Measurements from ENCODE around the gene IFRD1.

Gene IFRD1

DNA sequence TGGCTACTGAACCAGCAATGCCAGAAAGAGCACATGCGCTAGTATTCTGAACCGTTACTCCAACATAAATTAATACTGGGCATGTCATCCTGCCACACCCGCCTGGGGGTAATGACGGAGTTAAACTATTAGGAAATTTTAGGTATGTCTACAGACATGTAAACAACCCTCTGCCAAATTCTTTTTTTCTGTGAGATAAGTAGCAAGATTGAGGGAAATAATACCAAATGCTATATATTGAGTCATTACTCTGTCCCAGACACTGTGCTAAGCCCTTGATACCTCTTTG is 37.9 kb downstream of the IFRD1 start:
- Histone ChIP-seq H3K9ac (ENCODE audit: low read length) (no peak overlapping the region), H3K4me3 (ENCODE audit: insufficient read depth, low read length, poor library complexity, severe bottlenecking) (no peak overlapping the region), H2AFZ (ENCODE audit: low read depth, low read length, severe bottlenecking) (no peak overlapping the region), H3F3A (ENCODE audit: insufficient read depth) (no peaks in the 10 kb centered on the region), H3K9me2 (replicated peaks; ENCODE audit: insufficient read depth, low read length) (no peaks in the 10 kb centered on the region), H3K79me2 (ENCODE audit: insufficient read depth, low read length) (no peaks in the 10 kb centered on the region), H3K9me3 (ENCODE audit: insufficient read depth, low read length) (no peaks in the 10 kb centered on the region), H3K27ac (ENCODE audit: low read depth, low read length) (no peak overlapping the region), H4K20me1 (ENCODE audit: low read depth, low read length) (no peaks in the 10 kb centered on the region), H3K27me3 (ENCODE audit: low read length) (no peaks in the 10 kb centered on the region), H3K4me2 (ENCODE audit: low read depth, low read length, poor library complexity, severe bottlenecking) (no peak overlapping the region), H3K36me3 (ENCODE audit: low read length) (no peaks in the 10 kb centered on the region)
- TF ChIP-seq EZH2phosphoT487 (conservative IDR thresholded peaks at IDR 0.05; ENCODE audit: low read length): no peak
- TF ChIP-seq, protein P1, sequence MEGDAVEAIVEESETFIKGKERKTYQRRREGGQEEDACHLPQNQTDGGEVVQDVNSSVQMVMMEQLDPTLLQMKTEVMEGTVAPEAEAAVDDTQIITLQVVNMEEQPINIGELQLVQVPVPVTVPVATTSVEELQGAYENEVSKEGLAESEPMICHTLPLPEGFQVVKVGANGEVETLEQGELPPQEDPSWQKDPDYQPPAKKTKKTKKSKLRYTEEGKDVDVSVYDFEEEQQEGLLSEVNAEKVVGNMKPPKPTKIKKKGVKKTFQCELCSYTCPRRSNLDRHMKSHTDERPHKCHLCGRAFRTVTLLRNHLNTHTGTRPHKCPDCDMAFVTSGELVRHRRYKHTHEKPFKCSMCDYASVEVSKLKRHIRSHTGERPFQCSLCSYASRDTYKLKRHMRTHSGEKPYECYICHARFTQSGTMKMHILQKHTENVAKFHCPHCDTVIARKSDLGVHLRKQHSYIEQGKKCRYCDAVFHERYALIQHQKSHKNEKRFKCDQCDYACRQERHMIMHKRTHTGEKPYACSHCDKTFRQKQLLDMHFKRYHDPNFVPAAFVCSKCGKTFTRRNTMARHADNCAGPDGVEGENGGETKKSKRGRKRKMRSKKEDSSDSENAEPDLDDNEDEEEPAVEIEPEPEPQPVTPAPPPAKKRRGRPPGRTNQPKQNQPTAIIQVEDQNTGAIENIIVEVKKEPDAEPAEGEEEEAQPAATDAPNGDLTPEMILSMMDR (IDR thresholded peaks at IDR 0.05; ENCODE audit: insufficient read depth, low read length, poor library complexity, severe bottlenecking): no peak

DNA sequence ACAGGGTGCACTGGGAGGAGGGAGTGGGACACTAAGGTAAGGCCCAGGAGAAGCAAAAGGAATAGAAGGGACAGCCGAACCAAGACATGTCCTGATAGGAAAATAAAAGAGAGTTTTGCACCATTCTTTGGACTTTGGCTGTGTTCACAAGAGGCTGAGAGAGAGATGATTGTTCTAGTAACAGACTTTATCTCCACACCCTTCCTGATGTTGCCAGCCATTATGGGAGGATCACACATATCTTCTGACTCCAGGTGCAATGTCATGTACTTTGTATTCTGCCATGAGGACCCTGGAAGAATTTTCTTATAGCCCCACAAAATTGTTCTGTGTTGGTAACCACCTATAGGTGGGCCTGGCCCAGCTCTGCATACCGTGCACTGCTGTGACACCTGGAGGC is 41.9 kb downstream of the IFRD1 start:
- Histone ChIP-seq H3K9me3 (ENCODE audit: insufficient read depth, low read length) (no peaks in the 10 kb centered on the region), H3K4me2 (ENCODE audit: low read depth, low read length, poor library complexity, severe bottlenecking) (no peak overlapping the region), H3K9ac (ENCODE audit: low read length) (no peak overlapping the region), H2AFZ (ENCODE audit: low read depth, low read length, severe bottlenecking) (no peak overlapping the region), H3K79me2 (ENCODE audit: insufficient read depth, low read length) (no peaks in the 10 kb centered on the region), H3K9me2 (replicated peaks; ENCODE audit: insufficient read depth, low read length) (no peaks in the 10 kb centered on the region), H3K27ac (ENCODE audit: low read depth, low read length) (no peak overlapping the region), H4K20me1 (ENCODE audit: low read depth, low read length) (no peaks in the 10 kb centered on the region), H3K27me3 (ENCODE audit: low read length) (no peaks in the 10 kb centered on the region), H3F3A (ENCODE audit: insufficient read depth) (no peaks in the 10 kb centered on the region), H3K36me3 (ENCODE audit: low read length) (no peaks in the 10 kb centered on the region), H3K4me3 (ENCODE audit: insufficient read depth, low read length, poor library complexity, severe bottlenecking) (no peak overlapping the region)
- TF ChIP-seq EZH2phosphoT487 (conservative IDR thresholded peaks at IDR 0.05; ENCODE audit: low read length): no peak
- TF ChIP-seq, protein P1 (IDR thresholded peaks at IDR 0.05; ENCODE audit: insufficient read depth, low read length, poor library complexity, severe bottlenecking): no peak

DNA sequence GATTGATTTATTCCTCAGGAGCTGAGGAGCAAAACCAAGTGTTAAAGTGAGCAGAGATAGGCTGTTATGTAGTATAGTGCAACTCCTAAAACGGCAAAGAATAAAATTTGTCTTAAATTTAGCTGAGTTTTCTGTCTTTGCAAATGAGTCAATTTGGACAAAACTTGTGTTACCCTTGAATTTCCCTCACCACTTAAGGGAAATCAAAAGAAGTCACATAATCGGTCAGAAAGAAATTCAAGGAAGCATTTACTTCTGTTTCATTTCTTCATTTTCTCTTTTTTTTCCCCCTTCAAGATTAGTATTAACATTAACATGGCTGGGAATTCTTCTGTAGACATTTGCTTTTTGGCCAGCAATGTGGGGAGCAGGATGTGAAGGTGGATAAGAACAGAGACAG is 44.4 kb downstream of the IFRD1 start:
- H3K9me3 ChIP-seq (ENCODE audit: insufficient read depth, low read length): no peaks in the 10 kb centered on the region
- H3K4me3 ChIP-seq (ENCODE audit: insufficient read depth, low read length, poor library complexity, severe bottlenecking): no peak overlapping the region
- no peak overlapping the region for H3K4me2 ChIP-seq (ENCODE audit: low read depth, low read length, poor library complexity, severe bottlenecking)
- no peak for TF ChIP-seq EZH2phosphoT487 (conservative IDR thresholded peaks at IDR 0.05; ENCODE audit: low read length)
- TF ChIP-seq, protein P1 (IDR thresholded peaks at IDR 0.05; ENCODE audit: insufficient read depth, low read length, poor library complexity, severe bottlenecking): no peak
- no peaks in the 10 kb centered on the region for H3K9me2 ChIP-seq (replicated peaks; ENCODE audit: insufficient read depth, low read length)
- no peak overlapping the region for H3K9ac ChIP-seq (ENCODE audit: low read length)
- H3K27ac ChIP-seq (ENCODE audit: low read depth, low read length): no peak overlapping the region
- H3F3A ChIP-seq (ENCODE audit: insufficient read depth): no peaks in the 10 kb centered on the region
- H2AFZ ChIP-seq (ENCODE audit: low read depth, low read length, severe bottlenecking): no peak overlapping the region
- H4K20me1 ChIP-seq (ENCODE audit: low read depth, low read length): no peaks in the 10 kb centered on the region
- H3K79me2 ChIP-seq (ENCODE audit: insufficient read depth, low read length): no peaks in the 10 kb centered on the region
- no peaks in the 10 kb centered on the region for H3K27me3 ChIP-seq (ENCODE audit: low read length)
- no peaks in the 10 kb centered on the region for H3K36me3 ChIP-seq (ENCODE audit: low read length)

Data from SU-DHL-6 (cell line).